Suppressor macrophage treated with lipopolysaccharide for 4 hours (primary cell): Measurements from ENCODE around the gene YRDC.
"Not testable (repeated sequence)": the region's sequence is repeated elsewhere in the genome, so short reads cannot be mapped to it uniquely, and the experiment has no call there.

ENCODE experiments used
- DNase-seq: peaks from one replicate; pipeline ENCODE4 v3.0.0-alpha.2; 2020

YRDC gene

GRCh38 chr1:37821481-37821880 lies 13.5 kb upstream of the YRDC start:
- DNase-seq, result peak; percentile 55

- no peak for DNase-seq
Observed at GRCh38 chr1:37817481-37817880, 9.5 kb upstream of the YRDC start.

GRCh38 chr1:37814252-37814651 lies 6.2 kb upstream of the YRDC start:
- no peak for DNase-seq

- DNase-seq, result peak; percentile 16
Observed at GRCh38 chr1:37813529-37814145, 5.6 kb upstream of the YRDC start.

GRCh38 chr1:37811027-37811655 lies 3.1 kb upstream of the YRDC start:
- DNase-seq, result peak; percentile 84

GRCh38 chr1:37809942-37810341 lies 1.9 kb upstream of the YRDC start:
- DNase-seq, result peak; percentile 40

GRCh38 chr1:37808369-37809319 lies 636 bp upstream of the YRDC start:
- peak; percentile 78 for DNase-seq

GRCh38 chr1:37807220-37807554 lies 821 bp downstream of the YRDC start:
- no peak for DNase-seq

GRCh38 chr1:37802439-37802838 lies 5.6 kb downstream of the YRDC start:
- DNase-seq, result no peak

GRCh38 chr1:37797750-37798345 lies 10.2 kb downstream of the YRDC start:
- DNase-seq, result no peak

- peak; percentile 39 for DNase-seq
Observed at GRCh38 chr1:37795340-37796125, 12.5 kb downstream of the YRDC start.

- no peak for DNase-seq
Observed at GRCh38 chr1:37794372-37795339, 13.4 kb downstream of the YRDC start.

- DNase-seq, result peak; percentile 66
Observed at GRCh38 chr1:37793773-37794371, 14.1 kb downstream of the YRDC start, which contains the start of gene MANEAL. TSS of gene MANEAL (plus strand) at chr1:37793847. CDS start at chr1:37794183, 336 bp downstream.

GRCh38 chr1:37792943-37793686 lies 14.9 kb downstream of the YRDC start:
- no peak for DNase-seq

- DNase-seq, result no peak
Observed at GRCh38 chr1:37782491-37782890, 25.5 kb downstream of the YRDC start.

- DNase-seq, result no peak
Observed at GRCh38 chr1:37778654-37779053, 29.4 kb downstream of the YRDC start.

- DNase-seq, result peak; percentile 24
Observed at GRCh38 chr1:37776946-37777516, 31.0 kb downstream of the YRDC start.

GRCh38 chr1:37771440-37771839 lies 36.6 kb downstream of the YRDC start:
- DNase-seq, result not testable (repeated sequence)

GRCh38 chr1:37767488-37767887 lies 40.5 kb downstream of the YRDC start:
- DNase-seq, result no peak
